ENCODE results near the gene RNF144B.

Gene RNF144B

GRCh38 chr6:18387061-18387721, at the start of gene RNF144B:
RNF144B (plus strand) TSS chr6:18387350; CDS start chr6:18399535, 12,185 bp downstream.
- H3K27me3 ChIP-seq (ENCODE audit: control insufficient read depth, insufficient read depth, low read length): peaks cover 12% of the 10 kb centered on the region
- peaks cover 25% of the 10 kb centered on the region for H3K4me1 ChIP-seq (ENCODE audit: control insufficient read depth, low read depth, low read length)
- H3K9ac ChIP-seq (ENCODE audit: low read length): peak within 1 kb of the TSS; percentile 37
- H3K27ac ChIP-seq (ENCODE audit: low read length): no peak within 1 kb of the TSS
- peak within 1 kb of the TSS; percentile 71 for H3K4me3 ChIP-seq (ENCODE audit: low read length)
- no peaks in the 10 kb centered on the region for H3K36me3 ChIP-seq (ENCODE audit: control insufficient read depth, low read depth, low read length)
- no peaks in the 10 kb centered on the region for H3K9me3 ChIP-seq (ENCODE audit: control insufficient read depth, low read depth, low read length)

- no peaks in the 10 kb centered on the region for H3K27me3 ChIP-seq (ENCODE audit: control insufficient read depth, insufficient read depth, low read length)
- H3K9ac ChIP-seq (ENCODE audit: low read length): no peak overlapping the region
- H3K9me3 ChIP-seq (ENCODE audit: control insufficient read depth, low read depth, low read length): no peaks in the 10 kb centered on the region
- no peak overlapping the region for H3K27ac ChIP-seq (ENCODE audit: low read length)
- H3K4me1 ChIP-seq (ENCODE audit: control insufficient read depth, low read depth, low read length): peaks cover 18% of the 10 kb centered on the region
- no peak overlapping the region for H3K4me3 ChIP-seq (ENCODE audit: low read length)
- no peaks in the 10 kb centered on the region for H3K36me3 ChIP-seq (ENCODE audit: control insufficient read depth, low read depth, low read length)
Observed at GRCh38 chr6:18339599-18339998, 47.6 kb upstream of the RNF144B start.

- H3K36me3 ChIP-seq (ENCODE audit: control insufficient read depth, low read depth, low read length): no peaks in the 10 kb centered on the region
- H3K9me3 ChIP-seq (ENCODE audit: control insufficient read depth, low read depth, low read length): no peaks in the 10 kb centered on the region
- no peak overlapping the region for H3K9ac ChIP-seq (ENCODE audit: low read length)
- no peak overlapping the region for H3K4me3 ChIP-seq (ENCODE audit: low read length)
- H3K4me1 ChIP-seq (ENCODE audit: control insufficient read depth, low read depth, low read length): peaks cover 15% of the 10 kb centered on the region
- H3K27me3 ChIP-seq (ENCODE audit: control insufficient read depth, insufficient read depth, low read length): no peaks in the 10 kb centered on the region
- no peak overlapping the region for H3K27ac ChIP-seq (ENCODE audit: low read length)
Observed at GRCh38 chr6:18340781-18341551, 46.2 kb upstream of the RNF144B start.

GRCh38 chr6:18342223-18342622, 44.9 kb upstream of the RNF144B start:
- Histone ChIP-seq H3K36me3 (ENCODE audit: control insufficient read depth, low read depth, low read length) (no peaks in the 10 kb centered on the region), H3K4me3 (ENCODE audit: low read length) (no peak overlapping the region), H3K27ac (ENCODE audit: low read length) (no peak overlapping the region), H3K9ac (ENCODE audit: low read length) (no peak overlapping the region), H3K4me1 (ENCODE audit: control insufficient read depth, low read depth, low read length) (peaks cover 3% of the 10 kb centered on the region), H3K27me3 (ENCODE audit: control insufficient read depth, insufficient read depth, low read length) (no peaks in the 10 kb centered on the region), H3K9me3 (ENCODE audit: control insufficient read depth, low read depth, low read length) (no peaks in the 10 kb centered on the region)

- no peak overlapping the region for H3K9ac ChIP-seq (ENCODE audit: low read length)
- no peaks in the 10 kb centered on the region for H3K36me3 ChIP-seq (ENCODE audit: control insufficient read depth, low read depth, low read length)
- H3K27me3 ChIP-seq (ENCODE audit: control insufficient read depth, insufficient read depth, low read length): no peaks in the 10 kb centered on the region
- H3K9me3 ChIP-seq (ENCODE audit: control insufficient read depth, low read depth, low read length): no peaks in the 10 kb centered on the region
- no peaks in the 10 kb centered on the region for H3K4me1 ChIP-seq (ENCODE audit: control insufficient read depth, low read depth, low read length)
- H3K4me3 ChIP-seq (ENCODE audit: low read length): no peak overlapping the region
- no peak overlapping the region for H3K27ac ChIP-seq (ENCODE audit: low read length)
Observed at GRCh38 chr6:18343741-18344140, 43.4 kb upstream of the RNF144B start.

GRCh38 chr6:18347021-18347577, 40.1 kb upstream of the RNF144B start:
- H3K9me3 ChIP-seq (ENCODE audit: control insufficient read depth, low read depth, low read length): no peaks in the 10 kb centered on the region
- H3K4me1 ChIP-seq (ENCODE audit: control insufficient read depth, low read depth, low read length): no peaks in the 10 kb centered on the region
- no peaks in the 10 kb centered on the region for H3K36me3 ChIP-seq (ENCODE audit: control insufficient read depth, low read depth, low read length)
- H3K4me3 ChIP-seq (ENCODE audit: low read length): no peak overlapping the region
- no peak overlapping the region for H3K27ac ChIP-seq (ENCODE audit: low read length)
- H3K9ac ChIP-seq (ENCODE audit: low read length): no peak overlapping the region
- no peaks in the 10 kb centered on the region for H3K27me3 ChIP-seq (ENCODE audit: control insufficient read depth, insufficient read depth, low read length)

GRCh38 chr6:18347866-18348265, 39.3 kb upstream of the RNF144B start:
- Histone ChIP-seq H3K27me3 (ENCODE audit: control insufficient read depth, insufficient read depth, low read length) (no peaks in the 10 kb centered on the region), H3K9ac (ENCODE audit: low read length) (no peak overlapping the region), H3K4me1 (ENCODE audit: control insufficient read depth, low read depth, low read length) (no peaks in the 10 kb centered on the region), H3K4me3 (ENCODE audit: low read length) (no peak overlapping the region), H3K27ac (ENCODE audit: low read length) (no peak overlapping the region), H3K36me3 (ENCODE audit: control insufficient read depth, low read depth, low read length) (no peaks in the 10 kb centered on the region), H3K9me3 (ENCODE audit: control insufficient read depth, low read depth, low read length) (no peaks in the 10 kb centered on the region)

GRCh38 chr6:18349386-18349785, 37.8 kb upstream of the RNF144B start:
- no peaks in the 10 kb centered on the region for H3K4me1 ChIP-seq (ENCODE audit: control insufficient read depth, low read depth, low read length)
- no peaks in the 10 kb centered on the region for H3K27me3 ChIP-seq (ENCODE audit: control insufficient read depth, insufficient read depth, low read length)
- no peaks in the 10 kb centered on the region for H3K9me3 ChIP-seq (ENCODE audit: control insufficient read depth, low read depth, low read length)
- no peak overlapping the region for H3K4me3 ChIP-seq (ENCODE audit: low read length)
- H3K9ac ChIP-seq (ENCODE audit: low read length): no peak overlapping the region
- no peaks in the 10 kb centered on the region for H3K36me3 ChIP-seq (ENCODE audit: control insufficient read depth, low read depth, low read length)
- no peak overlapping the region for H3K27ac ChIP-seq (ENCODE audit: low read length)

GRCh38 chr6:18350271-18350670, 36.9 kb upstream of the RNF144B start:
- no peak overlapping the region for H3K9ac ChIP-seq (ENCODE audit: low read length)
- H3K9me3 ChIP-seq (ENCODE audit: control insufficient read depth, low read depth, low read length): no peaks in the 10 kb centered on the region
- H3K4me1 ChIP-seq (ENCODE audit: control insufficient read depth, low read depth, low read length): no peaks in the 10 kb centered on the region
- H3K36me3 ChIP-seq (ENCODE audit: control insufficient read depth, low read depth, low read length): no peaks in the 10 kb centered on the region
- H3K27ac ChIP-seq (ENCODE audit: low read length): no peak overlapping the region
- no peaks in the 10 kb centered on the region for H3K27me3 ChIP-seq (ENCODE audit: control insufficient read depth, insufficient read depth, low read length)
- H3K4me3 ChIP-seq (ENCODE audit: low read length): no peak overlapping the region

GRCh38 chr6:18350712-18351111, 36.4 kb upstream of the RNF144B start:
- Histone ChIP-seq H3K27me3 (ENCODE audit: control insufficient read depth, insufficient read depth, low read length) (no peaks in the 10 kb centered on the region), H3K9me3 (ENCODE audit: control insufficient read depth, low read depth, low read length) (no peaks in the 10 kb centered on the region), H3K9ac (ENCODE audit: low read length) (no peak overlapping the region), H3K4me3 (ENCODE audit: low read length) (no peak overlapping the region), H3K27ac (ENCODE audit: low read length) (no peak overlapping the region), H3K4me1 (ENCODE audit: control insufficient read depth, low read depth, low read length) (no peaks in the 10 kb centered on the region), H3K36me3 (ENCODE audit: control insufficient read depth, low read depth, low read length) (no peaks in the 10 kb centered on the region)

GRCh38 chr6:18352001-18352400, 35.1 kb upstream of the RNF144B start:
- Histone ChIP-seq H3K4me3 (ENCODE audit: low read length) (no peak overlapping the region), H3K9me3 (ENCODE audit: control insufficient read depth, low read depth, low read length) (no peaks in the 10 kb centered on the region), H3K4me1 (ENCODE audit: control insufficient read depth, low read depth, low read length) (no peaks in the 10 kb centered on the region), H3K9ac (ENCODE audit: low read length) (no peak overlapping the region), H3K36me3 (ENCODE audit: control insufficient read depth, low read depth, low read length) (no peaks in the 10 kb centered on the region), H3K27ac (ENCODE audit: low read length) (no peak overlapping the region), H3K27me3 (ENCODE audit: control insufficient read depth, insufficient read depth, low read length) (no peaks in the 10 kb centered on the region)

Data from iPS-18a (cell line).